Measurements from ENCODE around the gene SP8. TPM values are rescaled to one million over a fixed set of nuclear protein-coding genes. Genes with fewer than 3 reads are reported as not detected.
"Not testable (repeated sequence)": the region's sequence is repeated elsewhere in the genome, so short reads cannot be mapped to it uniquely, and the experiment has no call there.

Gene SP8
- total RNA-seq, 1 donor: not detected

DNA sequence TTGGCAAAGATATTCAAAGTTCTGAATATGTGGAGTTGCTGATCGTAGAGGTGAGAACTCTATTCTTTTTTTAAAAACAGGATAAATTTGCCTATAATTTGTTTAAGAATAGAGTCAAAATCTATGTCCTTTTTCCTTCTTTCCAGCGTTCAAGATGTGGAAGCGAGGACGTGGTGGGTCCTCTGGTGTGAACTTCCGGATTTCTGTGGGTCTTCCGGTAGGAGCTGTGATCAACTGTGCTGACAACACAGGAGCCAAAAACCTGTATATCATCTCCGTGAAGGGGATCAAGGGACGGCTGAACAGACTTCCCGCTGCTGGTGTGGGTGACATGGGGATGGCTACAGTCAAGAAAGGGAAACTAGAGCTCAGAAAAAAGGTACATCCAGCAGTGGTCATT is 40.5 kb upstream of the SP8 start:
- TF ChIP-seq, protein P1, sequence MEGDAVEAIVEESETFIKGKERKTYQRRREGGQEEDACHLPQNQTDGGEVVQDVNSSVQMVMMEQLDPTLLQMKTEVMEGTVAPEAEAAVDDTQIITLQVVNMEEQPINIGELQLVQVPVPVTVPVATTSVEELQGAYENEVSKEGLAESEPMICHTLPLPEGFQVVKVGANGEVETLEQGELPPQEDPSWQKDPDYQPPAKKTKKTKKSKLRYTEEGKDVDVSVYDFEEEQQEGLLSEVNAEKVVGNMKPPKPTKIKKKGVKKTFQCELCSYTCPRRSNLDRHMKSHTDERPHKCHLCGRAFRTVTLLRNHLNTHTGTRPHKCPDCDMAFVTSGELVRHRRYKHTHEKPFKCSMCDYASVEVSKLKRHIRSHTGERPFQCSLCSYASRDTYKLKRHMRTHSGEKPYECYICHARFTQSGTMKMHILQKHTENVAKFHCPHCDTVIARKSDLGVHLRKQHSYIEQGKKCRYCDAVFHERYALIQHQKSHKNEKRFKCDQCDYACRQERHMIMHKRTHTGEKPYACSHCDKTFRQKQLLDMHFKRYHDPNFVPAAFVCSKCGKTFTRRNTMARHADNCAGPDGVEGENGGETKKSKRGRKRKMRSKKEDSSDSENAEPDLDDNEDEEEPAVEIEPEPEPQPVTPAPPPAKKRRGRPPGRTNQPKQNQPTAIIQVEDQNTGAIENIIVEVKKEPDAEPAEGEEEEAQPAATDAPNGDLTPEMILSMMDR (IDR thresholded peaks at IDR 0.05; ENCODE audit: insufficient read depth, low read depth, low read length): no peak
- no peak for DNase-seq (ENCODE audit: low read depth)

GRCh38 chr7:20826243-20826642 is 39.6 kb upstream of the SP8 start:
- no peak overlapping the region for H3K4me3 ChIP-seq (ENCODE audit: low read depth, low read length)
- DNase-seq (ENCODE audit: low read depth): no peak
- TF ChIP-seq, protein P1 (IDR thresholded peaks at IDR 0.05; ENCODE audit: insufficient read depth, low read depth, low read length): no peak

More for the DNA sequence above, 40.5 kb upstream of the SP8 start:
- H3K4me3 ChIP-seq (ENCODE audit: low read depth, low read length): no peak overlapping the region

DNA sequence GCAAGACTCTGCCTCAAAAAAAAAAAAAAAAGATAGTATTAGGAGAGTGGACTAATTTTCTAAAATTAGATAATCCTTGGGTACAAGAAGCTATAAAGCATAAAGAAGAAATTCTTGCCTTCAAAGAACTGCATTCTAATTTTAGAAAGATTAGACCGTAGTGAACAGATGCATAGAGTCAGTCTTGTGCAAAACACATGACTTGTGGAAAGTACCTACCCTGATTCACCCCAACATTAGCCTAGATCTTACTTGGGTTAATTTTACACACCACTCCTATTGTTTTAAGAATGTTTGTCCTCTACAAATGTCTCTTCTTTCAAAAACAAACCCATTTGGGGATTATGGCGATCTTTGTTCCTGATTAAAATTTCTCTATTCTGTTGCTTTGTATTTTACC is 38.9 kb upstream of the SP8 start:
- TF ChIP-seq, protein P1 (IDR thresholded peaks at IDR 0.05; ENCODE audit: insufficient read depth, low read depth, low read length): no peak
- DNase-seq (ENCODE audit: low read depth): no peak
- H3K4me3 ChIP-seq (ENCODE audit: low read depth, low read length): no peak overlapping the region

GRCh38 chr7:20821390-20821789 is 34.7 kb upstream of the SP8 start:
- not testable (repeated sequence) for H3K4me3 ChIP-seq (ENCODE audit: low read depth, low read length)

GRCh38 chr7:20816372-20816959 is 29.8 kb upstream of the SP8 start:
- no peak overlapping the region for H3K4me3 ChIP-seq (ENCODE audit: low read depth, low read length)
- TF ChIP-seq, protein P1 (IDR thresholded peaks at IDR 0.05; ENCODE audit: insufficient read depth, low read depth, low read length): no peak
- peak; percentile 1 for DNase-seq (ENCODE audit: low read depth)

More at GRCh38 chr7:20821390-20821789, 34.7 kb upstream of the SP8 start:
- DNase-seq (ENCODE audit: low read depth): not testable (repeated sequence)

DNA sequence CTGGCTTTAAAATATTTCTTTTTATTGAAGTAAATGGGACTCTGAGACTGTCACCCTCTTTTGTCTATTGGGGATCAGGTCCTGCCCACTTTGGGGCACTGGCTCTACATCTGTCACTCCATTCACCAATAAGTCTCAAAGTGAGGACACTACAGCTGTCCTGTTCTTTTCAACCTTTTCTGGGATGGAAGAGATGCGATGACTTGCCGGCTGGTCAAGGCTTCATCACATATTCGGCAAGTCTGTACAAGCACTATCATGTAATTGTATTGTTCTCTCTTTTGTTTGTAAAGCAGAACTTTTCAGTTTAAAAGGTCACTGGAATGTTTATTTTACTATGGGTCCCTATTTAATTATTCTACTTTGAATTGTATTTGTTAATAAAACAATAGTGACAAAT is 17.7 kb upstream of the SP8 start:
- H3K4me3 ChIP-seq (ENCODE audit: low read depth, low read length): no peak overlapping the region
- TF ChIP-seq, protein P1 (IDR thresholded peaks at IDR 0.05; ENCODE audit: insufficient read depth, low read depth, low read length): no peak
- no peak for DNase-seq (ENCODE audit: low read depth)

DNA sequence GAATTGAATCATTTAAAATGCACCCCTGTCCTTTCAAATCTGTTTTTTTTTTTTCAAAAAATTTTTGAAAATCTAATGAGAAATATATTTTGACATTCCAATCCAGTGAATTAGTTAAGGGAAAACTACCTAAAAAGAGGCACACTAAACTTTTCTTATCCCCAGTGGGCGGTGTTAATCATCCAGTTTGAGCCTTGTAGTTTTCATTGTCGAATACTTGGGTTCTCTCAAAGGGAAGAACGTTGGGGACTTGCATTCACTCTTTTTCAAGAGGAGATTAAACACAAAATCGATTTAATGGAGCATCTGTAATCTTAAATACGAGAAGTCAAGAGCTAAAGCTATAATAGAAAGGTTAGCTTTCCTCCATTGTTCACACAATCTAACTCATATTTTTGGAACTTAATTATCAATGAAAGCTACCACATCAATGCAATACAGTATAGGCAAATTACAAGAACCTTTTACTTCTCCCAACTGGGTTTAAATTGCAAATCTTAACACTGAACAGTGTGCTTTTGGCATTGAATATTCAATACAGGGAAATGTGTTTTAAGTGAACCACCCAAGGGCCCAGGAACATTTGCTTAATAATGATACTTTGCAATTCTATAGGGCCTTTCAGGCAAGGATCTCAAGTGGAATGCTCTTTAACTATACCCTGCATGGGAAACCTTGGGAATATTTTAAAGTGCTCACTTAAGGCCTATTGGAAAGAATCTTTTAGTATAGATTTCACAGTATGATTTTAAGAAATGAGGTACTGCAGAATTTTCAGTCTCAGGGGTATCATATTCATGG is 13.1 kb upstream of the SP8 start:
- DNase-seq (ENCODE audit: low read depth): no peak
- TF ChIP-seq, protein P1 (IDR thresholded peaks at IDR 0.05; ENCODE audit: insufficient read depth, low read depth, low read length): no peak
- H3K4me3 ChIP-seq (ENCODE audit: low read depth, low read length): no peak overlapping the region
